Right lobe of liver (tissue), 6 donors: Measurements from ENCODE around the gene FOXF2. TPM values are rescaled to one million over a fixed set of nuclear protein-coding genes. Genes with fewer than 3 reads are reported as not detected.

Source experiments
- ATAC-seq, 4 donors: fragments of 200-7000 bp; cut with Tn5 transposase; one replicate each; pipeline ENCODE4 v1.9.1; 2020; ENCODE audit warnings: mild to moderate bottlenecking in 4 of 4, moderate library complexity in 4 of 4
- DNase-seq, 3 donors: peaks; one replicate each; pipeline ENCODE4 v3.0.0-alpha.2; 2020
- H3K27ac ChIP-seq, 3 donors: fragments of 200-600 bp; one replicate each; pipeline ENCODE4 v1.8.0; 2022
- H3K27me3 ChIP-seq, 2 donors: fragments of 200-600 bp; one replicate each; pipeline ENCODE4 v1.8.0; 2022
- H3K36me3 ChIP-seq, 4 donors: fragments of 200-600 bp; sonication (generic) in 1 of 4; one replicate each; pipeline versions ENCODE4 v1.5.1 to v1.8.0; 2017 to 2022; ENCODE audit warnings: control low read depth in 1 of 4
- H3K4me1 ChIP-seq, 4 donors: fragments of 200-600 bp; sonication (generic) in 1 of 4; one replicate each; pipeline versions ENCODE4 v1.5.1 to v1.8.0; 2017 to 2022; ENCODE audit warnings: control low read depth in 1 of 4
- H3K4me3 ChIP-seq, 3 donors: fragments of 200-600 bp; one replicate each; pipeline ENCODE4 v1.8.0; 2022
- H3K9me3 ChIP-seq, 4 donors: fragments of 200-600 bp; sonication (generic) in 1 of 4; one replicate each; pipeline versions ENCODE4 v1.5.1 to v1.8.0; 2017 to 2022; ENCODE audit warnings: control low read depth in 1 of 4
- CTCF ChIP-seq, 4 donors: fragments of 200-600 bp in 3 of 4; fragments of 450-650 bp in 1 of 4; IDR thresholded peaks; one replicate each; pipeline versions ENCODE4 v1.5.1 to v1.8.0; 2016 to 2022; ENCODE audit warnings: antibody characterized with exemption in 4 of 4, mild to moderate bottlenecking in 2 of 4
- POLR2A ChIP-seq: fragments of 450-650 bp; IDR thresholded peaks from one replicate; pipeline ENCODE4 v1.6.1; 2017; ENCODE audit warnings: antibody characterized with exemption, mild to moderate bottlenecking
- WGBS: methylation state at CpG from one replicate; pipeline ENCODE4 v1.1.6; 2018; ENCODE audit warnings: low coverage, low lambda C conversion rate; ENCODE audit not compliant: insufficient coverage; ENCODE audit errors: missing lambda C conversion rate; 5-methylcytosine and 5-hydroxymethylcytosine counted together
- intact Hi-C, 2 donors: fragments of 100-400 bp; cut with DNase I; formaldehyde crosslinking; loops; one replicate each; pipeline versions ENCODE4 v1.11.2 to v1.14.1; 2022
- long read RNA-seq: library from polyadenylated mRNA; unstranded; transcript quantifications from one replicate; pipeline ENCODE4 v2.0.0, GENCODE V29; 2019
- total RNA-seq, 6 experiments: library from RNA; depleted of rRNA in 2 of 6; stranded (reverse); fragments of >200 nt in 2 of 6; fragmentation: NEBNext Ultra II Directional in 3 of 6; extraction: Animal tissue kit (Norgen Biotek cat#: 25700) in 3 of 6; gene quantifications; one replicate each; pipeline versions ENCODE4 v1.1.0 to v1.2.4, GENCODE V29; 2016 to 2023
- donor health status: DM: no; HTN: yes; CAD: no.
- donor health status: DM: no; HTN: no; CAD: no.
- donor health status: DM: no; HTN: no; CAD: no.
- donor health status: DM: no; HTN: yes; CAD: no.
- donor health status: DM: no; HTN: yes; CAD: no.

The FOXF2 gene
- total RNA-seq: under 1 TPM in 2 of 6 experiments, not detected in 4; 0.11 to 0.19 TPM
- long read RNA-seq: 0 reads

- DNase-seq (no peak), ATAC-seq (no peak)
- Histone ChIP-seq H3K27ac (no peak within 1 kb of the TSS), H3K36me3 (no peaks in the 10 kb centered on the region), H3K9me3 (no peaks in the 10 kb centered on the region), H3K27me3 (peaks cover 12 to 37% of the 10 kb centered on the region in 2 donors), H3K4me1 (peaks cover 0 to 15% (median 0%) of the 10 kb centered on the region in 4 donors), H3K4me3 (no peak within 1 kb of the TSS)
- no peak for TF ChIP-seq CTCF (IDR thresholded peaks at IDR 0.05)
- TF ChIP-seq POLR2A: no peak
- intact Hi-C loops: loop anchor here in 1 of 2 donors (10.0 kb wide), 1 partner anchor 605 kb away; no protein-coding TSS in a partner anchor
- WGBS: 7% methylated on average over 14 of the region's 112 CpGs
Measured at GRCh38 chr6:1389369-1390132, at the start of gene FOXF2. FOXF2 (plus strand) TSS chr6:1389576; CDS start chr6:1389948, 372 bp downstream.

DNA sequence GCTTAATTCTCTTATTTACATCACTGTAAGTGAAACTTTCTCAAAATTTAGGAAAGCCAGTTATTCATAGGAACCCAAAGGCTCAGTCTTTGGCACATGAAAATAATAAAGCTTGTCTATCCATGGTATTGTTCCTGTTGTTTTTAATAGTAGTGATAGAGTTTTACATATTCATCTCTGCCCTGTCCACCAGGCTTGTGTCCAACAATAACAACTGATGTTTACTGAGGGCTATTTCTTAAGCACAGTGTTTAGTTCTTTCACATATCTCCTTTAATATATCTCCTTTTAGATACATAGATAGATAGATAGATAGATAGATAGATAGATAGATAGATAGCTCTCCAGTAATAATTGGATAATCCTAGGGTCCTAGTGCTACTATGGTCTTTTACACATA is 43.3 kb upstream of the FOXF2 start:
- H3K9me3 ChIP-seq: peaks cover 0 to 5% (median 0%) of the 10 kb centered on the region in 4 donors
- H3K27me3 ChIP-seq: no peaks in the 10 kb centered on the region
- H3K4me3 ChIP-seq: no peak overlapping the region
- no peaks in the 10 kb centered on the region for H3K4me1 ChIP-seq
- TF ChIP-seq POLR2A: no peak
- TF ChIP-seq CTCF (IDR thresholded peaks at IDR 0.05): no peak
- intact Hi-C loops: no loop called here
- DNase-seq (no peak), ATAC-seq (no peak)
- H3K36me3 ChIP-seq: no peaks in the 10 kb centered on the region
- H3K27ac ChIP-seq: no peak overlapping the region

- no peak overlapping the region for H3K27ac ChIP-seq
- no peak for ATAC-seq
- WGBS: 90% methylated on average over 3 of the region's 5 CpGs
Measured at GRCh38 chr6:1346558-1347091, 42.8 kb upstream of the FOXF2 start.

DNA sequence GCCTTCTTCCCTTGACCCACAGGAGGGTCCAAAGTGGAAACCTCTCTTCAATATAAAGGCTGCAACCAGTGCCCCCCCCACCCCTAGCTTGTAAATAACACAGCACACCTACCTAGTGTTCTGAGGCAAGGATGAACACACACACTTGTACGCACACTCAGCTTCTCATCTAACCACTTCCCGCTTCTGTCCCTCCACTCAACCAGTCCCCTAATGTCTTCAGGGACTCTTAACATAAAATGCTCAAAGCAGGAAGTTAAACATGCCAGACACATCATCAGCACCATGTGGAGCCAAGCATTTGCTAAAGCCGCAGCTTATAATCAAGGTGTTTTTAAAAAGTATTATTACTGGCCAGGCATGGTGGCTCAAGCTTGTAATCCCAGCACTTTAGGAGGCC is 42.2 kb upstream of the FOXF2 start:
- 91% methylated on average over 3 of the region's 3 CpGs for WGBS
- DNase-seq: no peak
- no peak for TF ChIP-seq POLR2A
- TF ChIP-seq CTCF (IDR thresholded peaks at IDR 0.05): no peak

More at GRCh38 chr6:1346558-1347091, 42.8 kb upstream of the FOXF2 start:
- Histone ChIP-seq H3K9me3 (peaks cover 0 to 5% (median 0%) of the 10 kb centered on the region in 4 donors), H3K27me3 (no peaks in the 10 kb centered on the region), H3K4me3 (no peak overlapping the region), H3K4me1 (no peaks in the 10 kb centered on the region), H3K36me3 (no peaks in the 10 kb centered on the region)
- TF ChIP-seq CTCF (IDR thresholded peaks at IDR 0.05) (no peak), POLR2A (no peak)
- DNase-seq: no peak
- intact Hi-C loops: no loop called here

More for the DNA sequence above, 42.2 kb upstream of the FOXF2 start:
- intact Hi-C loops: no loop called here
- no peaks in the 10 kb centered on the region for H3K36me3 ChIP-seq
- peaks cover 0 to 5% (median 0%) of the 10 kb centered on the region in 4 donors for H3K9me3 ChIP-seq
- H3K4me3 ChIP-seq: no peak overlapping the region
- no peak for ATAC-seq
- no peaks in the 10 kb centered on the region for H3K4me1 ChIP-seq
- H3K27ac ChIP-seq: no peak overlapping the region
- H3K27me3 ChIP-seq: no peaks in the 10 kb centered on the region
